Right cardiac atrium (tissue), 5 donors: ENCODE results near the gene PDE4D. TPM values are rescaled to one million over a fixed set of nuclear protein-coding genes. Genes with fewer than 3 reads are reported as not detected.

Source experiments
- ATAC-seq, 2 donors: fragments of 200-7000 bp; cut with Tn5 transposase; one replicate each; pipeline versions ENCODE4 v1.8.0 to v1.9.1; 2020; ENCODE audit warnings: moderate library complexity in 2 of 2, mild to moderate bottlenecking in 1 of 2
- DNase-seq, 3 donors: peaks; one replicate each; pipeline ENCODE4 v3.0.0-alpha.2; 2020
- H3K27ac ChIP-seq: one replicate; pipeline ENCODE4 v1.5.1; 2013; ENCODE audit warnings: mild to moderate bottlenecking, low read length, control low read depth, moderate library complexity
- H3K27me3 ChIP-seq: one replicate; pipeline ENCODE4 v1.6.1; 2013; ENCODE audit not compliant: control insufficient read depth, insufficient read depth
- H3K4me1 ChIP-seq: one replicate; pipeline ENCODE4 v1.6.1; 2013; ENCODE audit warnings: low read length; ENCODE audit not compliant: control insufficient read depth, insufficient read depth
- H3K4me3 ChIP-seq: one replicate; pipeline ENCODE4 v1.5.1; 2013; ENCODE audit warnings: low read length, control low read depth
- H3K9me3 ChIP-seq: one replicate; pipeline ENCODE4 v1.6.1; 2013; ENCODE audit warnings: low read length; ENCODE audit not compliant: control insufficient read depth
- WGBS: extraction: QIAGEN DNeasy Blood & Tissue Kit; methylation state at CpG from one replicate; pipeline ENCODE4 v1.1.7; 2013; 5-methylcytosine and 5-hydroxymethylcytosine counted together
- intact Hi-C, 4 donors: fragments of 100-400 bp; cut with DNase I; formaldehyde crosslinking; loops; one replicate each; pipeline versions ENCODE4 v1.11.0 to v1.14.0; 2022 to 2023
- polyA plus RNA-seq: library from polyadenylated mRNA; stranded (reverse); fragments of 200-250 nt; gene quantifications from one replicate; pipeline ENCODE4 v1.2.3, GENCODE V29; 2013
- total RNA-seq, 4 donors: library from RNA; stranded (reverse); fragmentation: NEBNext Ultra II Directional; extraction: Animal tissue kit (Norgen Biotek cat#: 25700); gene quantifications; one replicate each; pipeline ENCODE4 v1.2.1, GENCODE V29; 2021
- donor health status: healthy with polysubstance abuse.
- donor health status: DM: no; HTN: yes; CAD: no.
- donor health status: DM: no; HTN: no; CAD: no.
- donor health status: DM: no; HTN: yes; CAD: no; lungs with severe emphysema.
- donor health status: DM: yes; HTN: yes; CAD: no.

PDE4D gene
- total and polyA plus RNA-seq, 5 donors = 13.2 to 104 (median 38.8) TPM

DNA sequence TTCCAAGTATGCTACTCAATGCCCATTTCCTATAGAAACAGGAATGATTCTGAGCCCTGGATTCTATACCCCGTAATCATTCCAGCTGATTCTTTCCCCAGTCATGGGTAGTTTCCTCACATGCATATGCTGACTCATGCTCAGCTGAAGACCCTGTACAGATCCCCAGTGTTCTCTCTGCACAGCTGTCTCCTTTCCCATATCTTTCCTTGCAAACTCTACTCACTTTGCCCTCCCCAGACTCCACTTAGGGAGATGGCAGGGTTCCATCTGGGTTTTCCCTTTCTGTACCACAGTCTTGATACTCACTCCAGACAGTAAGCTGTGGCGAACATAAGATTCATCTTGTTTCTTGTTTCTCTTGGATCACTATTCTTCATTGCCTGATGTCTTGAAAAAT lies 953.1 kb downstream of the PDE4D start:
- Histone ChIP-seq H3K9me3 (no peaks in the 10 kb centered on the region), H3K4me1 (peaks cover 2% of the 10 kb centered on the region), H3K27me3 (no peaks in the 10 kb centered on the region), H3K4me3 (no peak overlapping the region), H3K27ac (no peak overlapping the region)
- 50% methylated on average over 2 of the region's 2 CpGs for WGBS
- no peak for DNase-seq
- intact Hi-C loops = no loop called here
- ATAC-seq = peak; percentile 50 to 81

DNA sequence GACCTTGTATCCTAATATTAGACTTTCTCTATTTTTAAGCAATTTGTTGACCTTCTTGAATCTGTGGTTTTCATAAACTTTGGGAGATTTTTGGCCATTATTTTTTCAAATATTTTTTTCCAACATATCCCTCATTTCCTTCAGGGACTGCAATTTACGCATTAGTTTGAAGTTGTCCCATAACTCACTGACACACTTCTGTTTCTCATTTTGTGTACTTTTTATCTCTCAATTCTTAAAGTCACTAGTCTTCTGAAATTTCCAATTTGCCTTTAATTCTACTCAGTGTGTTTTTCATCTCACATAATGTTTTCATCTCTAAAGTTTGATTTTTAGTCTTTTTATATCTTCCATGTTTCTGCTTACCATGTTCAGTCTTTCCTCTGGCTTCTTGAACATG lies 953.9 kb downstream of the PDE4D start:
- intact Hi-C loops = no loop called here
- H3K27me3 ChIP-seq = no peaks in the 10 kb centered on the region
- no peaks in the 10 kb centered on the region for H3K9me3 ChIP-seq
- no peak for DNase-seq
- no peak for ATAC-seq
- H3K4me1 ChIP-seq = peaks cover 2% of the 10 kb centered on the region
- no peak overlapping the region for H3K27ac ChIP-seq
- H3K4me3 ChIP-seq = no peak overlapping the region
- 90% methylated on average over 1 of the region's 1 CpG for WGBS

DNA sequence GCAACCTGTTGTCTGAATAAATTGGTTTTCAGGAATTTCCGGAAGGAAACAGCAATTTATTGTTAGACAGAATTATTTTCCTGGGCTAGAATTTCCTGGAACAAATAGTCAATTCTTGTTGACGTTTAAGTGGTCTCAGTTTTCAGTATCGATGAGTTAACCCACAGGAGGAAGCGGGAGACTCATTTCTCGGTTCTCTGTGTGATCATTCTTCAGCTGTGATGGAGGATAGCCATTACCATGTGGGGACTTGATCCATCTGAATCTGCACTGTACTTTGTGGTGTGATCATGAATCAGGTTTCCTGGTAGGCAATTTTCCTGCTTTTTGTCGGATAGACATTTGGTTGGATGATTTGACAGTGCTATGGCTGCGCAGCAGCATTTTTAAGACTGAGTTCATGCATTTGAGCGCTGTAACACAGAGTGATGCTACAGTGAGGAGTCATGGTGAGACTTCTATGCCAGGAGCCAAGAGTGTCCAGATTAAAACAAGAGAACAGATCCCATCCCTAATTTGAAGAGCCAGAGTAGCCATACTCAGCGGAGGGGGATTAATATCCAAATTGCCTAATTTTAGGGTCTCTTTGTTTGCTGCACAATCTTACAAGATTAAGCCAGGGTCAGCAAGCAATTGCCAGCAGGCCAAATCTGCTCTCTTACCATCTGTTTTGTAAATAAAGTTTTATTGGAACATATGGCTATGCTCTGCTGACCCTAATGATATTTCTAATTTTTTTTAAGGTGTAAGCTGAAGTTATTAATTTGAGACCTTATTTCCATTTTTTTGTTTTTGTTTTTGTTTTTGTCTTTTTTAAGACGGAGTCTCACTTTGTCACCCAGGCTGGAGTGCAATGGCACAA lies 954.7 kb downstream of the PDE4D start:
- Histone ChIP-seq H3K4me1 (peaks cover 2% of the 10 kb centered on the region), H3K4me3 (no peak overlapping the region), H3K27me3 (no peaks in the 10 kb centered on the region), H3K27ac (no peak overlapping the region), H3K9me3 (no peaks in the 10 kb centered on the region)
- 90% methylated on average over 10 of the region's 10 CpGs for WGBS
- DNase-seq = no peak
- intact Hi-C loops = no loop called here
- no peak for ATAC-seq

DNA sequence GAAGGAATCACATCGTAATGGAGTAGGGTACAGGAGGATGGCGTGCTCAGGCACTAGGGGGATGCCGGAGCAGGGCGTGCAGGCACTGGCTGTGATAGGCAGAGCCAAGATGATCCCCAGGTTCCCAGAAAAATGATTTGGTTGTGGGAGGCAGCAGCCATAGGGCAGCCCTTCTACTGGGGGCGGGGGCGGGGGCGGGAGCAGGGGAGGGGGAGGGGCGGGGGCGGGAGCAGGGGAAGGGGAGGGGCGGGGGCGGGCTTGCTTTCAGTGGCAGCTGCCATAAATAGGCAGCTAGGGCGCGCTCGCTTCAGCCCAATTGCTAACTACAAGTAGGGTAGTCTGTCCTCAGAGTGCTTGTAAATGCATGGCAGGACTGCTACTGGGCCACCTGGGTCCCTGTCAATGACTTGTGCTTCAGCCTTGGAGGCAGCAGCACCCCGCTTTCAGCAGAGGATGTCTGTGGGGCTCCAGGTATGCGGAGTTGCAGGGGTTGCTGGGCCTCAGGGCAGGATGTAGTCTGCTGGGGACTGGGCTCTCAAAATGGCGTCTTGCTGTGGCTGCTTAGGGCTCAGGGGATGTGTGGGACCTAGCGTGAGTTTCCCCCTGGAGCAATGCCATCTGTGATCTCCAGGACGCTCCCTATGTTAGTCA lies 956.4 kb downstream of the PDE4D start:
- 91% methylated on average over 13 of the region's 19 CpGs for WGBS
- Histone ChIP-seq H3K27me3 (no peaks in the 10 kb centered on the region), H3K9me3 (no peaks in the 10 kb centered on the region), H3K27ac (no peak overlapping the region), H3K4me3 (no peak overlapping the region), H3K4me1 (peaks cover 2% of the 10 kb centered on the region)
- no peak for ATAC-seq
- no peak for DNase-seq
- intact Hi-C loops = no loop called here

DNA sequence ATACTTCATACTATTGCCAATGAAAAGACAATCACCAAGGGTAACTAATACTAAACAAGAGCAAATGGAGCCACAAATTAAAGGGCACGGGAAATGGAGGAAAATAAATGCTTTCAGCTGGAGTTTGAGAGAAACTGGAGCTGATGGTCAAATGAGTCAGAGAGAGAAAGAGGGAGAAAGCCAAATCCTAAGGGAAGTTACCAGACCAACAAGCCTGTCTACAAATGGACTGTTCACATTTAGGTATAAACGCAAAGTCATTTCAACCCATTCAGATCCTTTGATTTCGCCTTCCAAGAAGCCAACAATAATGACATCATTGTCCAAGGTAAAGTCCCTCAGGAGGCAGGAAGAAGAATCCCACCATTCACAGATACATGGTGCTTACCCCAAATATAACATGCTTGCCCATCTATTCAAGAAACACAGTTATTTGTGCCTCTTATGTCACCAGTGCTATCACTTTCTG lies 958.9 kb downstream of the PDE4D start:
- WGBS = 46% methylated on average over 3 of the region's 3 CpGs
- Histone ChIP-seq H3K4me1 (no peaks in the 10 kb centered on the region), H3K9me3 (no peaks in the 10 kb centered on the region), H3K4me3 (no peak overlapping the region), H3K27me3 (no peaks in the 10 kb centered on the region), H3K27ac (no peak overlapping the region)
- DNase-seq (no peak), ATAC-seq (peak in 1 of 2 donors; percentile 36)
- intact Hi-C loops = no loop called here

DNA sequence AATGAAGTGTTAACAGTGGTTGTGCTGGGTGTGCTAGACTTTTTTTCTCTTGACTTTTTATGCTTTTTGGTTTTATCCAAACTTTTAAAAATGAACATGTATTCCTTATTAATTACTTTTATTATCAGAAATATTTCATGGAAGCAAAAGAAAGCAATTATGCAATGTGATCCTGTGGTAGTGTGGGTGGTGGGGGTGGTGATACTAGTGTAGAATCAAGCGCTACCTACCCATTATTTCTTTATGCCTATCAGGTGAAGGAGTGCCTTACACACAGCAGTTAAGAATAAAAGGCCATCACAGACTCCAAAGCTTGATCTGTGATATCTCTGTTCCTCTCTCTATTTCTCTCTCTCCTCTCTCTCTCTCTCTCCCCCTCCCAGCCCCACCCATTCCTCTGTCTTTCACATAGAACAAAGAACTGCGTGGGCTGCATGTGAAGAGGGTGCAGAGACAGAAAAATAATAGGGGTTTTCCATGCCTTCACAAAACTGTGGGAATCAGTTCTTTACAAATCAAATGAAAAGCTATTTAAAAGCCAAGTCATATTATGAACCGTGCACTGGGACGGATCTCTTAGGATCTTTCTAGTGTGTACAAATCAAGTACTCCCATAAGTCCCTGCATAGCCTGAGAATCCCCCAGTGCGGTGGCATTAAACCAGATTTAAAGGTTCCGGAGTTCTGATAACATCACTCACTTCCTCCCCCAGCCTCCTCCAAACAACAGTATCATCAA lies 959.5 kb downstream of the PDE4D start:
- DNase-seq (no peak), ATAC-seq (peak in 1 of 2 donors; percentile 50)
- Histone ChIP-seq H3K27ac (no peak overlapping the region), H3K27me3 (no peaks in the 10 kb centered on the region), H3K9me3 (no peaks in the 10 kb centered on the region), H3K4me3 (no peak overlapping the region), H3K4me1 (no peaks in the 10 kb centered on the region)
- WGBS = 46% methylated on average over 6 of the region's 6 CpGs
- intact Hi-C loops = no loop called here

DNA sequence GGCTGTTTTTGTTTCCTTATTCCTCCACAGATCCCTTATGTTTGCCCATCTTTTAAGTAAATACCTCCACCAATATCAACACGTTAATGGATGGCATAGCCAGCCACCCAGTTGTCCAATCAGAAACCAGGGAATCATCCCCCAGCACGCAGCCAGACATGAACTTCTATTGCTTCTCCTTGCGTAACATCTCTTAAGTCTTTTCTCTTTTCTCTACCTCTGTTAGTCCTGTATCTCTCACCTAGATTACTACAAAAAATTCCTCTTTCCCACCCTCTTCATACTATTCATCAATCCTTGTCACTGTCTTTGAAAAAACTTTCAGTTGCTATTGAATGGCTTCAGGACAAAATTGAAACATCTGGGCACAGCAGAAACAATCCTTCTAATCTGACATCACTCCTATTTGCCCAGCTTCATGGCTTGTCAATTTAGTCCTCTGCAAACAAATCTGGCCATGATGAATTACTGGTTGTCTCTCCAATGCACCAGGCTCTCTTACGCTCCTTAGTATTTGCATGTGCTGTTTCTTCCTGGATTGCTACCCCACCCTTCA lies 961.4 kb downstream of the PDE4D start:
- no peaks in the 10 kb centered on the region for H3K4me1 ChIP-seq
- no peak overlapping the region for H3K27ac ChIP-seq
- 67% methylated on average over 4 of the region's 4 CpGs for WGBS
- intact Hi-C loops = no loop called here
- no peak overlapping the region for H3K4me3 ChIP-seq
- DNase-seq (no peak), ATAC-seq (no peak)
- H3K9me3 ChIP-seq = no peaks in the 10 kb centered on the region
- no peaks in the 10 kb centered on the region for H3K27me3 ChIP-seq

DNA sequence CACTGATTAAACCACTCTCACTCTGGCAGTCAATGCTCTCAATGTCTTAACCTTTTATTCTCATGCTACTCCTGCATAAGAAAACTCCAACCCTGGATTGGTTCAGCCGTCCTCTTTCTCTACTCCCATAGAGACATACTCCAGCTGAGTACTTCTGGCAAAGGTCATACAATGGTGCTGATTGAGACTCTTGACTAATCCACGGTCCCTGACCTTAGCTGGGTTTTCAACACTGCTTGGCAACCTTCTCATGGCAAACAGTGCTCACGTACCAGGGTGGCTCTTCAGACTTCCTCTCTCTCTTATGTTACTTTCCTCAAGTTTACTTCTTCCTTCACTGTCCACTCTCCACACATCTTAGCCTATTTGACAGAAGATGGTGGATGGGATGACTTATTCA lies 963.0 kb downstream of the PDE4D start:
- ATAC-seq (no peak), DNase-seq (no peak)
- no peak overlapping the region for H3K27ac ChIP-seq
- no peaks in the 10 kb centered on the region for H3K9me3 ChIP-seq
- H3K4me3 ChIP-seq = no peak overlapping the region
- intact Hi-C loops = no loop called here
- WGBS = 75% methylated on average over 3 of the region's 3 CpGs
- H3K4me1 ChIP-seq = no peaks in the 10 kb centered on the region
- no peaks in the 10 kb centered on the region for H3K27me3 ChIP-seq

DNA sequence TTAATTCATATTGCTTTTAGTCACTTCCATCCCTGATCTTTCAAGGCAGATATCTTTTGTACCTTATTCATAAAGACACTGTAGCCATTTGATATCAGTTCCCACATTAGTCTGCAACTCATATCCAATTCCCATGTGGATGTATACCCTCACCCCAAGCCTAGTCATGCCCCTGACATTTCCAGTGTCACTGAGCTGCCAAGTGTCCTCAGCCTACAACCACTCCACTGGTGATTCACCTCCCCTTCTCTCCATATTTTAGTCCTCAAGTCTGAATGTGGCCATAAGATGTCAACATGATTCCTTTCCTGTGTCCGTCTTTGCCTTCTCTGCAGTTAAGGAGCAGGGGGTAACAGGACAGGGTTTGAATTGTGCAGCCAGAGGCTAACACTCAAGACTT lies 963.8 kb downstream of the PDE4D start:
- H3K27me3 ChIP-seq = no peaks in the 10 kb centered on the region
- no peaks in the 10 kb centered on the region for H3K9me3 ChIP-seq
- H3K4me3 ChIP-seq = no peak overlapping the region
- intact Hi-C loops = no loop called here
- ATAC-seq (no peak), DNase-seq (no peak)
- no peak overlapping the region for H3K27ac ChIP-seq
- H3K4me1 ChIP-seq = no peaks in the 10 kb centered on the region
- 87% methylated on average over 1 of the region's 1 CpG for WGBS

DNA sequence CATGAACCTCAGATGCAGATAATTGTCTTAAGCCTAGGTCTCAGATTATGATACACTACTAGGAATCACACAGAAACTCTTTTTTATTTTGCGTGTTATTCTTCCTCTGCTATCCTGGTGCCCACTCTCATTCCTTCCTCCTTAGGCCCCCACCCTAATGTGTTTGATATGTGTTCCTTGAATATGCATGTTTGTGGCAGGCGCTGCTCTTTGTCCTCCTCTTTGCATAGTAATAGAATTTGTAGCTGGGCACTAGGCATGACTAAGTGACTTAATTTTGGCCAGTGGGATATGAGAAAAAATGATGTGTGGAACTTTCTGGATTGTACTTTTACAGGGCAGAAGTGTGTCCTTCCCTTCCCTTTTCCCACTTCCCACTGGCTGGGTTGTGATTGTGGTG lies 965.6 kb downstream of the PDE4D start:
- intact Hi-C loops = no loop called here
- peaks cover under 1% of the 10 kb centered on the region for H3K4me1 ChIP-seq
- H3K9me3 ChIP-seq = no peaks in the 10 kb centered on the region
- H3K27ac ChIP-seq = no peak overlapping the region
- DNase-seq = no peak
- no peak overlapping the region for H3K4me3 ChIP-seq
- no peak for ATAC-seq
- WGBS = 98% methylated on average over 2 of the region's 2 CpGs
- no peaks in the 10 kb centered on the region for H3K27me3 ChIP-seq

DNA sequence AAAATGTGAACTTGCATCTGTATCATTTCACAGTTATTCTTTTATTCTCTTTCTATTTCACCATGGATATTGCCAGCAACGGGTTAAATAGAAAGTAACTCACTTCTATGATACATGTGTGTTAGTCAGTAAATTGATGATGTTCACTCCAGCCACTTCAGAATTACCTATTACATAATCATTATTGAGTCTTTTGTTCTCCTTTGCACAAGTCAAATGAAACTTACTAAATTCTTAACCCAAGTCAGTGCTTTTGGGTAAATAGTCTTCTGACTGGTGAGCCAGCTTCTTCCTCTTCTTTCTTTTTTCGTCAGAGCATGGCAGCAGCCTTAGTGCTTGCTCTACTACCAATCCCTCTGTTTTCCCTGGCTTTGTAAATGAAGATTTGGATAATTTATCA lies 966.3 kb downstream of the PDE4D start:
- H3K27ac ChIP-seq = no peak overlapping the region
- H3K4me1 ChIP-seq = peaks cover 5% of the 10 kb centered on the region
- WGBS = 85% methylated on average over 2 of the region's 2 CpGs
- intact Hi-C loops = no loop called here
- DNase-seq (no peak), ATAC-seq (no peak)
- H3K9me3 ChIP-seq = no peaks in the 10 kb centered on the region
- no peak overlapping the region for H3K4me3 ChIP-seq
- no peaks in the 10 kb centered on the region for H3K27me3 ChIP-seq
